ENCODE results near the gene UCHL3.
A peak's percentile ranks its signal among the peaks of the same experiment; 100 is the strongest.
"Not testable (repeated sequence)": the region's sequence is repeated elsewhere in the genome, so short reads cannot be mapped to it uniquely, and the experiment has no call there.

UCHL3 gene

DNA sequence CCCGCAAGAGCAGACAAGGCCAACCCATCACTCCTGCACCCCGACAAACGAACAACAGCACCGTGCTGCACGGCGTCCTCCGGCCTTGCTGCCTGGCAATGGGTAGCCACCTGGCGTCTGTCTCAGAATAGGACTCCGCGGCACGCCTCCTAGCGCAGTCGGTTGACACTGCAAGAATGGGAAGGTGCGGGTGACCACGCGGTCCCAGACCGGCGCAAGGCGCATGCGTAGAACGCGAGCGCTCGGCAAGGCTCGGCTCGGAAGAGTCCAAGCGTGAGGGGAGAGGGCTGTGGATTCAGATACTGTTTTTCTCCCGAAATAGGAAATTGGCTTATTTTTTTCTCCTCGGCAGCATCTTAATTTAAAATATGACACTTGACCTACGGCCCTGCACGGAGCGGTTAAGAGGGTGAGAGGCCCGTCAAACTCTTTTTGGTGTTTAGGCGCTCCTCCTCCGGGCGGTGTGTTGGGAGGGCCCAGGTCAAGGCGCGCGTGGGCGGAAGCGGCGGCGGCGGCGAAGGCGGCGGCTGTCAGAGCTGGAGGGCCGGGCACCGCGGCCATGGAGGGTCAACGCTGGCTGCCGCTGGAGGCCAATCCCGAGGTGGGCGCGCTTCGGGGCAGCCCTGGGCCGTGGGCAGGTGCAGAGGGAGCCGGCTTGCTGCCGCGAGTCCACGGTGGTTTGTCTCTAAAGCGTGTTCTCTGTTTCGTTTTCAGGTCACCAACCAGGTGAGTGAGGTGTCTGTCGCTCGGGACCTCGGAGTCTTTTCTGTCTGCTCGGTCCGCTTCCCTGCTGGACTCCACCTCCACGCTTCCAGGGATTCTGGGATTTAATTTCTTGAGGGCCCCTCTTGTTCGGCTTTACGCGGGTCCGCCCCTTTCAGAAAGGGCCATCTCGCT, at the start of gene UCHL3:
UCHL3 (plus strand) TSS at position 530 of the 897 bp plus-strand sequence; CDS start at position 560, 30 bp downstream.
- peak; percentile 94 for DNase-seq

DNA sequence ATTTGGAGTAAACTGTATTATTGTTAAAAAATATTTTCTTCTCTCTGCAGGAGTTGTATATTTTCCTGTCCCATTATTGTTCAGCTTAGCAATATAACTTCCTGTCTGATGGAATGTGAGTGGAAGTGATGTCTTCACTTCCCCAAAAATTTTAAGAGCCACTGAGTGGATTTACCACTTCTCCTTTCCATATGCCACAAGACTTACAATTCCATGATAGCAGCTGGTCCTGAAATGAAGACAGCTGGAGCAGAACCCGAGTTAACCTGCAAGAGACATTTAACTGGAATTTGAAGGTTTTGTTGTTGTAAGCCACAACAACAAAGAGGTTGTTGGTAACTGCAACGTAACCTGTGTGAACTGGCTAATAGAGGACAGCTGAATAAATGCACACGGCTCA, 44.3 kb upstream of the UCHL3 start:
- no peak for DNase-seq

DNA sequence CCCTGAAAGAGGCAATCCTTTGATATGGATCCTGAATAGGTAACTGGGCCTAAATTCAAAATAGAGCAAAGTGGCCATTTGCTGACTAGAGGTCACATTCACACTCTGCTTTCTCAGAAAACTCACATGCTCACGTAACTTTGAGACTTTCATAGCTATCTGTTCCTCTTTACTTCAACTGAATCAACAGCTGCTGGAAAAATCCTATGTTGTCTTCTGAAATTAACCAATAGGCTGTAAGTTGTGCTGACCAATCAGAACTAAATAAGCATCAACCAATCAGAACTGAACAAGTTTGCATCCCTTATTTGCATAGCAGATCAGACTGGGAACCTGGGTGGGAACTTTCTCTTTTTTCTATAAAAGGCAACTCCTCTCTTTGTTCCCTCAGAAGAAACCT, 43.6 kb upstream of the UCHL3 start:
- DNase-seq: no peak

DNA sequence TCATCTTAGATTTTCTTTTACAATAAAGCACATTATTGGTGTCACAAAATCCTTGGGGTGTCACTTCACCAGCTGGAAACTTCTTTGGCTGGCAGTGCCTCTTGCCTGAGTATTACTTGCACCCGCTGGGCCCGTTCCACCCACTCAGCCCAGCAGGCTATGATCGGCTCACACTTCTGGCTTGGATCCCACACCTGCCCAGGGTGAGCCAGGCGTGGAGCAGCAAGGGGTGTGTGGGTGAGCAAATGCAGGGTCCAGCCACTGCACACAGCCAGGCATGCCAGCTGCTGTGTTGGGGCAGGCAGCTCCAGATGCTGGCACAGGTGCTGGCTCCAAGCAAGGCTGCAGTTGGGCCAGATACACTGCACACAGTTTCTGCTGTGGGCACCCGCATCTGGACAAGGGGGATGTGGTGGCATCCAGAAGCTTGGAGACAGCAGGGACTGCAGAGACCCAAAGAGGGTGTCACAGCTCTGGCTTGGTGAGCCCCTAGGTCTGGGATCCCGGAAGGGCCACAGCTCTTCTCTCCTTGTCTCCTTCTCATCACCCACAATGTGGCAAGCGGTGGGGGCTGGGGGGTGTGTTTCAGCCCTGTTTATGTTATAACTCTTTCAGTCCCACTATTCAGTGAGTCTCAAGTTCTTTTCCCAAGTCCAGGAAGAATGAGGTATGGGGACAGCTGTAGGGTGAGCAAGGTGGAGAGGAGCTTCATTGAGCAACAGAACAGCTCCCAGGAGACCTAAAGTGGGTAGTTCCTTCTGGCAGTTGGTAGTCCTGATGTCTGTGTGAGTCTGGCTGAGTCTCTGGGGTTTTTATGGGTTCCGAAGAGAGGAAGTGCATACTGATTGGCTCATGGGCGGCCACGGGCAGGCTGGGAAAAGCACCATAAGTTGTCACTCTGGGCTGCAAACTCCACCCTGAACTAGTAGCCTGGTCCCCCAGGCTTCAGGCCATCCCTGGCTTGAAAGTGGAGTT, 42.3 kb upstream of the UCHL3 start:
- no peak for DNase-seq

DNA sequence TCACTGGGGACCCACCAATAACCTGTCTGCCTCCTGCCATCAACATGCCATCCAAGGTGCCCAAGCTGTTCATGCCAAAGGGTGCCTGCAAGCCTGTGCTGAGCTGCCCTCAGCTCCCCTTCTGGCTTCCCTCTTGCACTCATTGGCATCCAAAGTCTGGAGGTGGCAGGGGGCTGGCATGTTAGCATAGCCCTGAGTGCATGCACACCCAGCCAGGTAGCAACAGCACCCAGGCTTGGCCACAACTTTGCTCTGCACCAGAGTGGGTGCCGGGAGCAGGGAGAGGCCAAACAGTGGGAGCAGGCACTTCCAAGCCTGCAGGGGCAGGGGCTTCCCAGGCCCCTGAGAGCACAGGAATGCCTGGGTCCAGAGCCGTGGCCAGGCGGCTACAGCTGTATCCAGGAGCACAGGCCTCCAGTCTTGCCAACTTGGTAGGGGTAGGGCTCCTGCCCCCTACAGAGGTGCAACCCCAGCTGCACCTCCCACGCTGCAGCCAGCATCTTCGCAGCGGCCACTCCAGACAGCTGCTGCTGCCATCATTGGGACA, 41.5 kb upstream of the UCHL3 start:
- no peak for DNase-seq

DNA sequence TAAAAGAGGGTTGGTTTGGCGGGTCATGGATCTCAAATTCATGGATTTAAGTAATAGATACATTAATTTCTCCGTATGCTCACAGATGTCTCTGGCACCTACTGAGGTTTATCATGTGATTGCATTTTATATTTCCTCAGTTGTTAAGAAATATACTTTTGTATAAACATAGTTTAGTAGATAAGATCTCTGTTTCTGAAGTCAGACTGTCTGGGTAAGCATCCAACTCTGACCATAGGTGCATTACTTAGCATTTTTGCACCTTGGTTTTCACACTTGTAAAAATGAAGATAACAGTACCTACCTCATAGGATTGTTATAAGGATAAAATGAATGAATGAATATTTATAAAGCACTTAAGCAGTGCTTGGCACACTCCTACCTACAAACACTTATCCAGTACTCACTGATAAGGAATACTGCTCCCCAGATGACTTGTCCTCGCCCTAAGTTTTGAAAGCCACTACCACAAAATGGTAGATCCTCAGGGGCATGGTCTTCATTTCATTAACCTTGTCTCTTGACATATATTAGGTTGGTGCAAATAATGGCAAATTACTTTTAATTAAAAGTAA, 38.5 kb upstream of the UCHL3 start:
- DNase-seq: no peak

DNA sequence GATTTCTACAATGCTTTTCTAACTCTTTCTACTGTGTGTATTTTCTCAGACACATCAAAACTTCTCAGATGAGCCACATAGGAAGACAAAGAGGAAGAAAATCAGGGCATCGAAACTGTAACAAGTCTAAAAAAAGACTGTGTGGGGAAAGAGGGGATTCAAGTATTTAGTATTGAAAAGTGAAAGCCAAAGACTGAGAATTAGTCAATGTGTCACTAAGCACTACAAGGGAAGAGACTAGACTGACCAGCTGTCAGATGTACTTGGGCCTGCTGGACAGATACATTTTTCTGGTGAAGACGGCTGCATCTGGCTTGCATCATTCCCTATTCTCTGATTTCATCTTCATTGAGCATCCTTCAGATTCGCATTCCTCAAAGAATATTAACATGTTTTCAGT, 37.3 kb upstream of the UCHL3 start:
- no peak for DNase-seq

DNA sequence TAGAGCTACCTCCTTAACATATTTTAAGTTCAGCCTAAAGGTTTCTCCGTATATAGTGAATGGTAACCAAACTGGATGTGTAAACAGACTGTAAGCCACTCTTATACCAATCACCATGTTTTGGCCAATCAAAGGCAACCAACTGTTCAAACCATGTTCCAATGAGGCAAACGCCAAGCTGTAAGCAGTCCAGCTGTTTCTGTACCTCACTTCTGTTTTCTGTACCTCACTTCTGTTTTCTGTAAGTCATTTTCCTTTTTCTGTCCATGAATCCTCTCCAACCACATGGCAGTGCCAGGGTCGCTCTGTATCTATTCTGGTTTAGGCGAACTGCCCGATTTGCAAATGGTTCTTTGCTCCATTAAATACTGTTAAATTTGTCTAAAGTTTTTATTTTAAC, 36.3 kb upstream of the UCHL3 start:
- no peak for DNase-seq

DNA sequence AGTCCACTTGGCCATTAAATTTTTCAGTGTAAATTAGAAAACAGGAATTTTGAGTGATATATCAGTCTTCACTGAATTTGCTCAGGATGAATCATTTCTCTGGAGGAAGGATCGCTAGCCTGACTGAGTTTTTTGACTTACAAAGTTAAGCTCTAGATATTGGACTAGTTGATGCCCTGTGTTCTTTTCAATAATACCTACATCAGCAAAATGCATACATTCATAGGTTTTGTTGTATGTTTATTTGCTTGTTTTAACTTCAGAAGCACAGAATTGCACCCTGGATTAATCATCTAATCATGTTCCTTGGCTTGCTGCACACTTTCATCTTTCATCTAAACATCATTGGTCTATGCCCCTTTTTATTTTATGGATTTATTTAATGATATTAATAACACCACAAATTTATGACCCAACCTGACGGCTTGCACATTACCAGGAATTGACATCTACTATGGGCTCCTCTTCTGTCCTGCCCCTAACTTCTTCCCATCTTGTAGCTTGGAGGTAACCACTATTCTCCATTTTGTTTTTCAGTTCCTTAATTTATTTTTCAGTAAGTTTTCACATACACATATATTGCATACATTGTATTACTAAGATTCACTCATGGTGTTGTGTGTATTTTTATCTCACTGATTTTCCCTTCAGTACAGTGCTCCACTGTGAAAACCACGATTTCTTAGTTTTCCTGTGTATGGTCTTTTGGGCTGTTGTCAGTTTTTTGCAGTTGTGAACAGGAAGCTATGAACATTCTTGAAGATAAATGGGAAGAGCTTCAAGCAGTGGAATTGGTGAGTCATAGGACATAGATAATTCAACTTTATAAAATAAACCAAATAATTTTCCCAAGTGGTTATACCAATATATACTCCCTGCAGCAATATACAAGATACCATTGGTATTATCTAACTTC, 35.3 kb upstream of the UCHL3 start:
- DNase-seq: no peak

DNA sequence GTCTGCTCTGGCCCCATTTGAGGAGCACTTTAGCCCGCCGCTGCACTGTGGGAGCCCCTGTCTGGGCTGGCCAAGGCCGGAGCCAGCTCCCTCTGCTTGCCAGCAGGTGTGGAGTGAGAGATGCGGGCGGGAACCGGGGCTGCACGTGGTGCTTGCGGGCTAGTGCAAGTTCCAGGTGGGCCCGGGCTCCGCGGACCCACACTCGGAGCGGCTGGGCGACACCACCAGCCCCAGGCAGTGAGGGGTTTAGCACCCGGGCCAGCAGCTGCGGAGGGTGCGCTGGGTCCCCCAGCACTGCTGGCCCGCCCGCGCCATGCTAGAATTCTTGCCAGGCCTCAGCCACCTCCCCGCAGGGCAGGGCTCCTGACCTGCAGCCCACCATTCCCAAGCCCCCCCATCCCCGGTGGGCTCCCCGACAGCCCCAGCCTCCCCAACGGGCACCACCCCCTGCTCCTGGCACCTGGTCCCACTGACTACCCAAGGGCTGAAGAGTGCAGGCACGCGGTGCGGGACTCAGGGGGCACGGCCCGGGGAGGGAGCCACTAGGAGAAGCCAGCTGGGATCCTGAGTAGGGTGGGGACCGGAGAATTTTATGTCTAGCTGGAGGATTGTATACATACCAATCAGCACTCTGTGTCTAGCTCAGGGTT, 31.0 kb upstream of the UCHL3 start:
- DNase-seq: no peak

DNA sequence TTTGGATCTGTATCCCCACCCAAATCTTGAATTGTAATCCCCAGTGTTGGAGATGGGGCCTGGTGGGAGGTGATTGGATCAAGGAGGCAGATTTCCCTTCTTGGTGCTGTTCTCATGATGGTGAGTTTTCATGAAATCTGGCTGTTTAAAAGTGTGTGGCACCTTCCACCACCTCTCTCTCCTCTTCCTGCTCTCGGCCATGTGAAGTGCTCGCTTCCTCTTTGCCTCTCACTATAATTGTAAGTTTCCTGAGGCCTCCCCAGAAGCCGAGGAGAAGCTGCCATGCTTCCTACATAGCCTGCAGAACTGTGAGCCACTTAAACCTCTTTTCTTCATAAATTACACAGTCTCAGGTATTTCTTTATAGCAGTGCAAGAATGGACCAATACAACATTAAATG, 27.6 kb upstream of the UCHL3 start:
- DNase-seq: no peak

DNA sequence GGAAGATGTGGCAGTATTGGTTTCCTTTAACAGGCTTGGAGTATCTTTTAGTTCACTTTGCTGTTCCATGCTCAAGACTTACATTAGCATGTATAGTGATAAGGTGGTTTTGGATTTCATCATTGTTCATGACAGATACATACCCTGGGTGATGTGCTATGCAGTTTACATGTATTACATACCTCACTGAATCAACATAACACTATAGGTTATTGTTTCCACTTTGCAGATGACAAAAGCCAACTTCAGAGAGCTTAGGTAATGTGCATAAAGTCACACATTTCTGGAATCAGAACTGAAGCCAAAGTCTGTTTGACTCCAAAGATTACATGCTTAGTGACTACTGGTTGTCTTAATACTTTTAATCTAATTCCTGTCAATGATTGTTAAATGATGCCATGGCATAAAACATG, 19.0 kb upstream of the UCHL3 start:
- no peak for DNase-seq

DNA sequence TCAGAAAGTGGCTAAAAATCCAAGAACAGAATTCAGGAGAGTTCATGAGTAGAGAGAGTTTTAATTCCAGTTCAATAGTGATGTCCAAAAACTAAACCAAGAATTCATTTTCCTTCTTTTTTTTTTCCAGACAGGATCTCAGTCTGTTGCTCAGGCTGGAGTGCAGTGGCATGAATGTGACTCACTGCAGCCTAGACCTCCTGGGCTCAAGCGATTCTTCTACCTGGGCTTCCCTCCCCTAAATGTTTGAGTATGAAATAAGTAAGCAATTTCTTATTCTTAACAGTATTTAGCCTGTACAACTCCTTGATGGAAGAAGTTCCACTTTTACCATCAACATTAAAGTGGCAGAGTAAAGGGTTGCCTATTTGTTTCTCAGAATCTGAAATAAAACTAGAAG, 15.7 kb upstream of the UCHL3 start:
- no peak for DNase-seq

DNA sequence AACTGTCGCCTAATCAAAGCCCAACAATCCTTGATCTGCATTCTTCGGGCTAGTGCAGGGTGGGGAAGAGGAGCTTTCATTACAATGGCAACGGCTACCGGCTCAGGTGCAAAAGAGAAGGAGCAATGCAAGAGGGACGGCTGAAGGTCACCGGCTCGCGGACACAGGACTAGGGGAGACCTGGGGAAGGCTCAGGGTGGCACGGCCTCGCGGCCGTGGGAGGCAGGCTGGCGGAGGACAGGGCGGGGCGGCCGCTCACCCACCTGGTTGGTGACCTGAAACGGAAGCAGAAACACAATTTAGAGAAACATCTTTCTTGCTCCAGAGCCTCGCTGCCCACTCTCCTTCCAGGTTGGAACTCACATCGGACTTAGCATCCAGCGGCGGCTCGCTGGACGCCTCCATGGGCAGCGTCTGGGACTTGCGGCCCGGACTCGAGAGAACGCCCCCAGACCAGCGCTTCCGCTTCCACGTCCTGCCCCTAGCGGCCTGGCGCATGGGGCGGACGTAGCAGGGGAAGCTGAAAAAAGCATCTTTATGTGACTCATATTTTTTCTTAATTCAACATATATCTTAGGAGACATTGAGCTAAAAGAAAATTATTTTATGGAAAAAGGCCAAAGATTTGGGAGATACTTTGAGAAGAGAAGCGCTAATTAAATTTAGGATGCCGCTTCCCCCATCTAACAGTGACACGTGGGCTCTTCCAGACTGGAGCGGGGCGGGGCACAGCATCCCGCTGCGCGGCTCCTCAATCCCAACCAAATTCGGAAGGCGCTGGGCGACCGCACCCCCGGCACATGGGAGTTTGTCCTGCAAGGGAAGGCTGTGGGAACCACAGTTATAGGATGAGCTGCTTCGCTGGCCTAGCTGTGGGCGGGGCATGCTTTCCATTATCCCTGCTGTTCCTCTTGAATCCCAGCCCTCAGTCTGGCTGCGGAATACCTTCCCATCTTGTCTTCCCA, 11.9 kb upstream of the UCHL3 start, which contains the start of gene COMMD6:
COMMD6 (minus strand) TSS at position 441 of the 965 bp plus-strand sequence; CDS start at position 405, 36 bp downstream.
- DNase-seq: peak; percentile 91

DNA sequence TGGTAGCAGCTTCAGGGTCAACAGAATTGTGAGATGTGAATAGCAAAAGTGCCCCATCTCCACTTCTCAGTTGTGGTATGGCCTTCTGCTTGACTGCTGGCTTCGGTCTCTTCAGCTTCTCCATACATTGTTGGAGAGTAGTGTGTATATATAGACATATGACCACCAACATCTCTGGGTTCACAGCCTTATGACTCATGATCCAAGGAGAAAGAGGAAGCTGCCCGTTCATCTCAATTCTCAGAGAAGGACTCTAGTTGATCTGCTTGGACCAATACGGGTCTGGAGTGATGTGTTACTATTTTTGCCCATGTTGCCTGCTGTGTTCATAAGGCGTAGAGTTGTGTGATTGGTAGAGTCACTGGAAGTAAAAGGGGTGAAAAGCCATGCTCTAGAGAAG, 8.3 kb upstream of the UCHL3 start:
- DNase-seq: no peak

DNA sequence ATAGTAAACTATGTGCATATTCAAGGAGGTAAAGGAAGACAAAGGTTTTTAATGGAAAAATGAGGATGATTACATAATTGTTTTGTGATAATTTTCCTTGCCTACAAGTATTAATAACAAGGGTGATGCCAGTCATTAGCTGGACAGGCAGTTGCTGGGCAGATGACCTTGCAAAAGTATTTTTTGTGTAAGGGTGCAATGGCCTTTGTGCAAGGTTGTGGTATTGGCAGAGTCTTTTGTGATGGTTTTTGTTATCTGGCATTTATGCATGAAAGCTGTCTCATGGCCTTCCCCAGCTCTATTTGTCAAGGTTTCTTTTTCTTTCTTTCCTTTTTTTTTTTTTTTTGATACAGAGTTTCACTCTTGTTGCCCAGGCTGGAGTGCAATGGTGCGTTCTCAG, 7.6 kb upstream of the UCHL3 start:
- no peak for DNase-seq

DNA sequence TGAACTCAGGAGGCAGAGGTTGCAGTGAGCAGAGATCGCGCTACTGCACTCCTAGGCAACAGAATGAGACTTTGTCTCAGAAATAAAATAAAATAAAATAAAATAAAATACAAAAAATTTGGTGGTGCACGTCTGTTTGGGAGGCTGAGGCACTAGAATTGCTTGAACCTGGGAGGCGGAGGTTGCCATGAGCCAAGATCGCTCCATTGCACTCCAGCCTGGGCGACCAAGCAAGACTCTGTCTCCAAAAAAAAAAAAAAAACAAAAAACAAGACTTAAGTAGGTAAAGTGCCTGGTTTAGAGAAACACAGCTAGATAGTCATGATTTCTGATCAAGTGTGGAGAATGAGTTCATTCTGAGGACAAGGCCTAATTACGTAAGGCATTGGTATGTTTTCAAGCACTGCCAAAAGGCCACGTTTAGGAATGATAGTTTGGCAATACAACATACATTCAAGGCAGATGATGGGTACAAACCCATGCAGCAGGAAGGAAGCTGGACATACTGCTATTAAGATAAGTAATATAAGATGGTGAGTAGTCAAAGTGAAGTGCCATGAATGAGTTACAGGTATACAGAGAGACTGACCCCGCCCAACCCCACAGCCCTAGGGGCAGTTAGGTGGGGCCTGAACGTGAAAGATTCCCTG, 4.8 kb upstream of the UCHL3 start:
- DNase-seq: no peak

DNA sequence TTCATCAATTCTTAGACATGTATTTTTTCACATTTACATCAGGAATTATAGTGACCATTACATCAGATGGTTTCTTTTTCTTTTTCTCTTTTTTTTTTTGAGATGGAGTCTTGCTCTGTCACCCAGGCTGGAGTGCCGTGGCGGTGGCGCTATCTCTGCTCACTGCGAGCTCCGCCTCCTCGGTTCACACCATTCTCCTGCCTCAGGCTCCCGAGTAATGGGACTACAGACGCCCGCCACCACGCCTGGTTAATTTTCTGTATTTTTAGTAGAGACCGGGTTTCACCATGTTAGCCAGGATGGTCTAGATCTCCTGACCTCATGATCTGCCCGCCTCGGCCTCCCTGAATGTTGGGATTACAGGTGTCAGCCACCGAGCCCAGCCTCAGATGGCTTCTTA, 4.2 kb upstream of the UCHL3 start:
- DNase-seq: not testable (repeated sequence)

DNA sequence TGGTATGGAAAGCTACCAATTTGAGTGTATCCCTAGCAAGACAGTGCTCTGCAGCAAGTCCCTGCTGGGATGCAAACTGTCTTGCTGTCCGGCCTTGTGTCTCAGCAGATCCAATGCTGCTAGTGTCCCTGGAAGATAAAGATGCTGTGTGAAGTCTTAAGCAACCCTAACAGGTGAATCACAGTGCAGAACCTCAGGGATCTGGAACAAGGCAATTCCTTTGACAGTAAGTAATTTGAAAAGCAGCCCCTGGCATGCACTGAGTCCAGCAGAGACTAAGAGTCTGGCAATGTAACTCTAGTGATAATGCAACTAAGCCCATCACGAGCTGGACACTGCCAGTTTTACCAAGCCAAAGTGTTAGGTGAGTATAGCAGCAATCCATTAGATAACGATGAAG, 1.7 kb upstream of the UCHL3 start:
- no peak for DNase-seq

All from NCI-H1694 (cell line).